NCI-H1436 (cell line): ENCODE measurements around the gene CTNNBIP1.
"Not testable (repeated sequence)": the region's sequence is repeated elsewhere in the genome, so short reads cannot be mapped to it uniquely, and the experiment has no call there.

Experiments
- DNase-seq: peaks from one replicate; lab custom pipeline; 2025; lab: John Stamatoyannopoulos, UW

The CTNNBIP1 gene

DNA sequence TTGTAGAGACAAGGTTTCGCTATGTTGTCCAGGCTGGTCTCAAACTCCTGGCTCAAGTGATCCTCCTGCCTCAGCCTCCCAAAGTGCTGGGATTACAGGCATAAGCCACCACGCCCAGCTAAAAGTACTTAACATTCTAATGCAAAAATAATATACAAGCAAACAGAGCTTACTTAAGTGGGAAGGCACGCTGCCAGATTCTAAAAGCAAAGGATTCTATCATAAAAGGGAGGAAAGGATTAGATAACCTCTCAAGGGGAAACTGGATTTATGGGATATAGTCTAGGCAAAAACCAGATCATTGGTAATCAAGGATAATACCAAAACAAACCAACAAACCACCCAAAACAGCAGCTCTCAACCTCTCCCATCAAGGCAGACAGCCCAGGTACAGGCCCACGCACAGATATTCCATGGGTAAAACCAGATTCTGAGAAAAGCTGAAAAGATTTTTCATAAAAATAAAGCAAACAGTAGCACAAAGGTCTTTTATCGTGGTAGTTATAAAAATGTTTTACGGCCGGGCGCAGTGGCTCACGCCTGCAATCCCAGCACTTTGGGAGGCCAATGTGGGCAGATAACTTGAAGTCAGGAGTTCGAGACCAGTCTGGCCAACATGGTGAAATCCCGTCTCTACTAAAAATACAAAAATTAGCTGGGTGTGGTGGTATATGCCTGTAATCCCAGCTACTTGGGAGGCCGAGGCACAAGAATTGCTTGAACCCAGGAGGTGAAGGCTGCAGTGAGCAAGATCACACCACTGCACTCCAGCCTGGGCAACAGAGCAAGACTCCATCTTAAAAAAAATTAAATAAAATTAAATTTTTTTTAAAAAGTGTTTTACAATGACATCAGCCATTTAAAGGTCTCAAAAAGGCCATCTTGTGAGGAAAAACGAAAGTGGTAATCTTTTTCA lies 106.8 kb downstream of the CTNNBIP1 start:
- not testable (repeated sequence) for DNase-seq

DNA sequence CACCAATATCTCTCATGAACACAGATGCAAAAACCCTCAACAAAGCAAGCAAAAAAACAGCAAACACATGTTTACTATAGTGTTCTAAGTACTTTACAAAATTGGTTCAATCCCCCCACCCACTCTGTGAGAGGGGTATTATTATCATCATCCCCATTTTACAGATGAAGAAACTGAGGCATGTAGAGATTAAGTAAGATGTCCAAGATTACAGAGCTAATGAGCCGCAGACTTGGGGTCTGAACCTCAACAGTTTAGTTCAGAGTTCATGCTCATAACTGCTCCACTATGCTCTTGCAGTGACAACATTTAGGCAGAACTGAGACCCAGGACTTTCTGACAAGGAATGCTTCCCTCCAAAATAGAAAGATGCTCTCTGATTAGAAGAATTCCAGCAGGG lies 108.2 kb downstream of the CTNNBIP1 start:
- no peak for DNase-seq
